ENCODE data around the gene BCL2.
A peak's percentile ranks its signal among the peaks of the same experiment; 100 is the strongest.

Gene BCL2

GRCh38 chr18:63078471-63078870 lies 241.1 kb downstream of the BCL2 start:
- WGBS, 2 experiments = 89 to 93% methylated on average over 1 to 4 of the region's 4 CpGs
- no peaks in the 10 kb centered on the region for H3K36me3 ChIP-seq (ENCODE audit: control insufficient read depth, insufficient read depth, low read length)
- H3K27ac ChIP-seq (ENCODE audit: insufficient read depth, low read depth, low read length, poor library complexity, severe bottlenecking) = no peak overlapping the region
- H3K9me3 ChIP-seq (ENCODE audit: control insufficient read depth, low read length) = no peaks in the 10 kb centered on the region
- H3K4me1 ChIP-seq (ENCODE audit: control insufficient read depth, insufficient read depth, low read length) = no peaks in the 10 kb centered on the region
- no peak overlapping the region for H3K4me3 ChIP-seq (ENCODE audit: insufficient read depth, low read depth, low read length)
- H3K27me3 ChIP-seq (ENCODE audit: control insufficient read depth, insufficient read depth, low read length, poor library complexity, severe bottlenecking) = no peaks in the 10 kb centered on the region

GRCh38 chr18:63074981-63075404 lies 244.6 kb downstream of the BCL2 start:
- Histone ChIP-seq H3K27ac (ENCODE audit: insufficient read depth, low read depth, low read length, poor library complexity, severe bottlenecking) (peak overlapping the region; percentile 40), H3K27me3 (ENCODE audit: control insufficient read depth, insufficient read depth, low read length, poor library complexity, severe bottlenecking) (no peaks in the 10 kb centered on the region), H3K4me1 (ENCODE audit: control insufficient read depth, insufficient read depth, low read length) (no peaks in the 10 kb centered on the region), H3K4me3 (ENCODE audit: insufficient read depth, low read depth, low read length) (peak overlapping the region; percentile 20), H3K9me3 (ENCODE audit: control insufficient read depth, low read length) (no peaks in the 10 kb centered on the region), H3K36me3 (ENCODE audit: control insufficient read depth, insufficient read depth, low read length) (no peaks in the 10 kb centered on the region)
- 6 to 11% methylated on average over 19 of the region's 19 CpGs for WGBS, 2 experiments

GRCh38 chr18:63073481-63073880 lies 246.1 kb downstream of the BCL2 start:
- H3K27ac ChIP-seq (ENCODE audit: insufficient read depth, low read depth, low read length, poor library complexity, severe bottlenecking) = no peak overlapping the region
- 78 to 92% methylated on average over 1 of the region's 2 CpGs for WGBS, 2 experiments
- H3K4me3 ChIP-seq (ENCODE audit: insufficient read depth, low read depth, low read length) = no peak overlapping the region
- H3K4me1 ChIP-seq (ENCODE audit: control insufficient read depth, insufficient read depth, low read length) = no peaks in the 10 kb centered on the region
- H3K36me3 ChIP-seq (ENCODE audit: control insufficient read depth, insufficient read depth, low read length) = no peaks in the 10 kb centered on the region
- H3K27me3 ChIP-seq (ENCODE audit: control insufficient read depth, insufficient read depth, low read length, poor library complexity, severe bottlenecking) = no peaks in the 10 kb centered on the region
- no peaks in the 10 kb centered on the region for H3K9me3 ChIP-seq (ENCODE audit: control insufficient read depth, low read length)
